Measurements from ENCODE around the gene SPECC1.

GRCh38 chr17:20313891-20314290 is 304.7 kb downstream of the SPECC1 start:
- TF ChIP-seq GATA2 (IDR thresholded peaks at IDR 0.05; ENCODE audit: low read depth, low read length) (no peak), GATA3 (IDR thresholded peaks at IDR 0.05; ENCODE audit: low read depth, low read length) (no peak)
